ENCODE results near the gene AIFM1. TPM values are rescaled to one million over a fixed set of nuclear protein-coding genes. Genes with fewer than 3 reads are reported as not detected.

AIFM1 gene
- total RNA-seq, 2 experiments from 2014 or later = 41.2 to 41.8 TPM

DNA sequence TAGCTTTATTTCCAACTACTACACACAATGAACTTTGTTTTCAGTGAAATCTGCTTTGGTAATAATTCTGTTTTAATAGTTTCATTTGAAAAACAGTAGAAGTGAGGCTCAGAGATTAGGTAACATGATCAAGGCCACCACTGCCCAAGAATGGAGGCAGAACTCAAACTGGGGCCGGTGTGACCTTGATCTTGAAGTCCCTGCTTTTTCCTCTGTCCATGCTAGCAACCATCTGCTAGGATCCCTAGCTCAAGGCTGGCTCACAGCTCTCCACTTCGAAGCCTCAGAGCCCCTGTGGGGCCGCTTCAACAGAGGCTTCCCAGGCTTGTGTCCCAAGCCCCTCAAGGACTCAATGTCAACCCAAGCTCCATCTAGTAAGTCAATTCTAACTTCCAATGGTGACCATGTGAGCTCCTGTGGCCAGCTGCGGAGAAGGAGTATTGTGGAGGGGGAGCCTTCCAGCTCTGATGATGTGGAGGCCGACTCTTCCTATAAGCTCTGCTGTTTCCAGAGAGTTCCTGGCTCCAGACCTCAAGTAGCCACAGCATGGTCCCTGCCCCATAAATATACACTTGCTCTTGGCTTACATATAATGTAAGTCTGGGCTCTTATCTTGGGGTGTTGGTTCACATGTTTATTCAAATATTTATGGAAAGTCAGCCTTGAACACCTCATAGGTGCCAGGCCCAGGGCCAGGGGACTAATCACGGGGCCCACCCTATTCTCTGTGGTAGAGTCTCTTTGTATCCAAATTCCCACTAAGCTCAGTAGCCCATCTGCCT, 70.2 kb downstream of the AIFM1 start:
- Mint-ChIP-seq H3K4me3 (no peak overlapping the region), H3K27ac (peak overlapping the region; percentile 19), H3K9me3 (no peaks in the 10 kb centered on the region), H3K27me3 (no peaks in the 10 kb centered on the region), H3K4me1 (peaks cover 73% of the 10 kb centered on the region), H3K36me3 (ENCODE audit: low read depth) (peaks cover 8% of the 10 kb centered on the region)
- ChIA-PET CTCF (interaction anchor here (0.8 to 3.9 kb wide), 3 partner anchors 8 to 13 kb away, joined by 3 to 10 read pairs (median 3); no protein-coding TSS in a partner anchor), POLR2A (interaction anchor here (0.8 to 2.0 kb wide), 4 partner anchors 9 to 70 kb away, joined by 3 to 8 read pairs (median 4); partner anchors contain the start of gene AIFM1)
- DNase-seq = no peak

GRCh38 chrX:130094696-130095095, 70.9 kb downstream of the AIFM1 start:
- no peak for DNase-seq
- H3K27me3 Mint-ChIP-seq = no peaks in the 10 kb centered on the region
- ChIA-PET POLR2A (interaction anchor here (0.8 to 2.0 kb wide), 5 partner anchors 8 to 71 kb away, joined by 3 to 8 read pairs (median 3); partner anchors contain the start of gene AIFM1), CTCF (interaction anchor here (0.8 to 3.9 kb wide), 3 partner anchors 7 to 12 kb away, joined by 3 to 10 read pairs (median 3); no protein-coding TSS in a partner anchor)
- H3K36me3 Mint-ChIP-seq (ENCODE audit: low read depth) = peaks cover 10% of the 10 kb centered on the region
- H3K27ac Mint-ChIP-seq = peak overlapping the region; percentile 19
- no peaks in the 10 kb centered on the region for H3K9me3 Mint-ChIP-seq
- peaks cover 71% of the 10 kb centered on the region for H3K4me1 Mint-ChIP-seq
- no peak overlapping the region for H3K4me3 Mint-ChIP-seq

DNA sequence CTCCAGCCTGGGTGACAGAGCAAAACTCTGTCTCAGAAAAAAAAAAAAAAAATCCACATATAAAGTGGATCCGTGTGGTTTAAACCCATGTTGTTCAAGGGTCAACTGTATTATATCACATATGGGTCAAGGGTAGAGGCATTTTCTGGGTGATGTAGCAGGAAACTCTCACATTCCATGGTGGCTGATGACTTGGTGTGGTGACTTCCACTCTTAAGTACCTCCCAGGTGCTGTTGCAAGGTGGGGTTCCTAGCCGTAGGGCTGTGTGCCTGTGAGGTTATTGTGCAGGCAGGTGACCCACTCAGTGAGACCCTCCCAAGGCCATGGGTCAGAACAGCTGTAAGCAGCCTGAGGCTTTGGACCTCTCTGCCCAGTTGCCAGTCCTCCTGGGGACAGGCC, 72.4 kb downstream of the AIFM1 start:
- peaks cover 13% of the 10 kb centered on the region for H3K36me3 Mint-ChIP-seq (ENCODE audit: low read depth)
- no peaks in the 10 kb centered on the region for H3K9me3 Mint-ChIP-seq
- peak overlapping the region; percentile 35 for H3K27ac Mint-ChIP-seq
- peaks cover 70% of the 10 kb centered on the region for H3K4me1 Mint-ChIP-seq
- POLR2A ChIA-PET = no interaction called here
- CTCF ChIA-PET = no interaction called here
- H3K4me3 Mint-ChIP-seq = no peak overlapping the region
- DNase-seq = no peak
- H3K27me3 Mint-ChIP-seq = no peaks in the 10 kb centered on the region

DNA sequence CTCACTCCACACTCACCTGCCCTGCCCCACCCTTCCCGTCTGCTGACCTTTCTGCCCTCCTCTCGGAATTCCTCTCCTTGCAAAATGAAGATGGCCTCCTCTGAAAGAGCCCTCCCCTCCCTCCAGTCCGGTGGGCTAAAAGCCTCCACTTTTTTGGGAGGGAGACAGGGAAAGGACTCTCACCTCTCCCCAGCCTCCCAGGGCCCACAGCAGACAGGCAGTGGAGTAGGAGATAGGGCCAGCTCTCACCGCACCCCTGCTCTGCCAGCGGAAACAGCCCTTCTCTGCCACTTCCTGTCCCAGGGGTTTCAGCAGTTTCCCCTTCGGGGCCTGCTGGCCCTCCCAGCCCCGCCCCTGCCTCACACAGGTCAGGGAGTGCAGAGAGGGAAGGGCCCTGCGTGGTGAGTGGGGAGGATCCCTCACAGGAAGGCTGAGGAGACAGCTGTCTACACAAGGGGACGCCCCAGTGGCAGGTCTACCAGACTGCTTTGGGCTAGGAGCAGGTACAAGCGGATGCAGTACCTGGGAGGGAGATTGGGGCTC, 73.6 kb downstream of the AIFM1 start:
- peak; percentile 92 for DNase-seq

GRCh38 chrX:130090364-130090763, 75.3 kb downstream of the AIFM1 start:
- H3K36me3 Mint-ChIP-seq (ENCODE audit: low read depth) = peaks cover 27% of the 10 kb centered on the region
- H3K9me3 Mint-ChIP-seq = no peaks in the 10 kb centered on the region
- CTCF ChIA-PET = interaction anchor here (1.1 to 1.9 kb wide), 2 partner anchors 8 to 31 kb away, joined by 4 to 6 read pairs; no protein-coding TSS in a partner anchor
- DNase-seq = no peak
- peak overlapping the region; percentile 65 for H3K27ac Mint-ChIP-seq
- H3K4me1 Mint-ChIP-seq = peaks cover 76% of the 10 kb centered on the region
- no peaks in the 10 kb centered on the region for H3K27me3 Mint-ChIP-seq
- POLR2A ChIA-PET = no interaction called here
- H3K4me3 Mint-ChIP-seq = peak overlapping the region; percentile 54

More for the DNA sequence above, 73.6 kb downstream of the AIFM1 start:
- peak overlapping the region; percentile 98 for H3K27ac Mint-ChIP-seq
- H3K27me3 Mint-ChIP-seq = no peaks in the 10 kb centered on the region
- H3K4me3 Mint-ChIP-seq = peak overlapping the region; percentile 91
- H3K4me1 Mint-ChIP-seq = peaks cover 68% of the 10 kb centered on the region
- peaks cover 17% of the 10 kb centered on the region for H3K36me3 Mint-ChIP-seq (ENCODE audit: low read depth)
- CTCF ChIA-PET = interaction anchor here (0.8 to 1.7 kb wide), 4 partner anchors 12 to 27 kb away, joined by 3 to 5 read pairs (median 4); no protein-coding TSS in a partner anchor
- no peaks in the 10 kb centered on the region for H3K9me3 Mint-ChIP-seq
- POLR2A ChIA-PET = interaction anchor here (1.0 to 1.7 kb wide), 10 partner anchors 8 to 81 kb away, joined by 3 to 9 read pairs (median 3); partner anchors contain the start of gene ELF4

DNA sequence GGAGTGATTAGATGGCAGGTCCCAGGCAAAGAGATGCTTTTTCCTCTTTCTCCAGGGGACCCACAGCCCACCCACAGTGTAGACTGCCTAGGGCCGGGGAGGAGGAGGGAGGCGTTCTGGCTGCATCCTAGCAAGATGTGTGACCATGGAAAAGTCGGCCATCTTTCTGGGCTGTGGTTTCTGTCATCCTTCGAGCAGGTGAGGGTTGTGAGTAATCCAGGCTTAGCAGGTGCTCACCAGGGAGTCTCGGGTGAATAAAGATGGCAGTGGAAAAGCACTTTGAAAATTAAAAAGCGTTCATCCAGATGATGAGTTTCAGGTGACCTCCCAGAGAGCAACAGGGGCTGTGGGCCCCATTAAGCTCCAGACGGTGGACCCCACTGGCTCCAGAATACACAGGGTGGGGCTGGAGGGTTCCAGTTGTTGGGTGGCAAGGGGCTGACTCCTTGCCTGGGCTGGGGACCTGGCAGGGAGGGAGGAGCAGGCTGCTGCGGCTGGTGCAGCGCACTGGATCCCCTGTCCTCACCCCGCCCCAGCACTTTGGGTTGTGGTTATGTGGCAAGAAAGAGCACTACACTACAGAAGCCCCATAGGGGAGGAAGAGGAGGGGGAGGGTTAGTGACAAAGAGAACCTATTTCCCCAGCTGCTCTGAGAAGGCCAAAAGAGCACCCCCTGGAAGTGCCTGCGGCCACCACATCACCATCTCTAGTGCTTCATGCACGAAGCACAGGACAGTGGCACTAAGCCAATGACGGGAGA, 79.0 kb downstream of the AIFM1 start:
- peak; percentile 84 for DNase-seq
- Mint-ChIP-seq H3K27ac (peak overlapping the region; percentile 95), H3K27me3 (no peaks in the 10 kb centered on the region), H3K4me1 (peaks cover 76% of the 10 kb centered on the region), H3K36me3 (ENCODE audit: low read depth) (peaks cover 35% of the 10 kb centered on the region), H3K9me3 (no peaks in the 10 kb centered on the region), H3K4me3 (peak overlapping the region; percentile 81)
- POLR2A ChIA-PET = interaction anchor here (0.8 to 5.5 kb wide), 14 partner anchors 9 to 308 kb away, joined by 3 to 59 read pairs (median 7); partner anchors contain the start of genes AIFM1, ELF4 and RAB33A
- CTCF ChIA-PET = interaction anchor here (1.0 to 3.5 kb wide), 4 partner anchors 10 to 33 kb away, joined by 4 to 29 read pairs (median 7); no protein-coding TSS in a partner anchor

DNA sequence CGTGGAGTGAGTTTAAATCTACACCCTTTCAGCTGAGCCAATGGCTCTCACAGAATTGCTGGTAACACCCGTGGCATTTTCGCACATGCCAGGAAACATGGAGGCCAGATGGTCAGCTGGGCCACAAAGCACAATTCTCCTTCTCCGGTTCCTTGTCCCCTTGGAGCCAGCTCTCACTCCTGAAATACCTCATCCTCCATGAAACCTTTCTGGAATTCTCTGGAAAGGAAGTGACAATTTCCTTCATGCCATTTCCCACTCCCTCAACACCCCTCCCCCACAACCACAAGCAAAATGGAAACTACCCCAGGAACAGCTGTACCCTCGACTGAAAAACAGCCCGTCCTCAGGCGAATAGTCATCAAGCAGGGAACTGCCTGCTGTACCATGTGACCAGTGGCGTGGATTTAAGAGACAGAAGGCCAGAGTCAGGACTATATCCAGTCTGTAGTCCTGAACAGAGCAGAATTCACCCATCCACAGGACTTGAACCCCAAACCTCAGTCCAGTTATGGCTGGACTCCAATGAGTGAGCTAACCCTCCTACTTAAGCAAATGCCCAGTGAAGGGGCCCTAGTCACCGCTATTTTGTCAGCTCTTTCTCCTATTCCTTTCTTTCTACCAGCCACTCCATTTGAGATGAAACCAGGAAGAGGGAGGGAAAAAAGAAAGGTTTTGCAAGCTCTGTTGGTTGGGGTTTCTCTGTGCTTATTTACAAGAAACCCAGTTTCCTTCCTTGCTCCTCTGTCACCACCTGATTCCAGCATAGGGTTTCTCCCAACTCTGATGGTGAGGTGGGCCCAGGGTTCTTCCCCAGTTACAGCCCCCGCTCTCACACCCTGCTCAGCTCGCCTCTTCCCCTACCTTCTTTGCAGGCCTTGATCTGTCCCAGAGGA, 79.8 kb downstream of the AIFM1 start:
- no peak for DNase-seq
- ChIA-PET CTCF (interaction anchor here (2.3 to 3.5 kb wide), 2 partner anchors 10 to 34 kb away, joined by 10 to 29 read pairs; no protein-coding TSS in a partner anchor), POLR2A (interaction anchor here (0.8 to 5.5 kb wide), 10 partner anchors 10 to 308 kb away, joined by 3 to 59 read pairs (median 12); partner anchors contain the start of genes AIFM1, ELF4, RAB33A and SASH3)
- Mint-ChIP-seq H3K27ac (peak overlapping the region; percentile 95), H3K27me3 (no peaks in the 10 kb centered on the region), H3K4me3 (peak overlapping the region; percentile 81), H3K9me3 (no peaks in the 10 kb centered on the region), H3K4me1 (peaks cover 82% of the 10 kb centered on the region), H3K36me3 (ENCODE audit: low read depth) (peaks cover 39% of the 10 kb centered on the region)

DNA sequence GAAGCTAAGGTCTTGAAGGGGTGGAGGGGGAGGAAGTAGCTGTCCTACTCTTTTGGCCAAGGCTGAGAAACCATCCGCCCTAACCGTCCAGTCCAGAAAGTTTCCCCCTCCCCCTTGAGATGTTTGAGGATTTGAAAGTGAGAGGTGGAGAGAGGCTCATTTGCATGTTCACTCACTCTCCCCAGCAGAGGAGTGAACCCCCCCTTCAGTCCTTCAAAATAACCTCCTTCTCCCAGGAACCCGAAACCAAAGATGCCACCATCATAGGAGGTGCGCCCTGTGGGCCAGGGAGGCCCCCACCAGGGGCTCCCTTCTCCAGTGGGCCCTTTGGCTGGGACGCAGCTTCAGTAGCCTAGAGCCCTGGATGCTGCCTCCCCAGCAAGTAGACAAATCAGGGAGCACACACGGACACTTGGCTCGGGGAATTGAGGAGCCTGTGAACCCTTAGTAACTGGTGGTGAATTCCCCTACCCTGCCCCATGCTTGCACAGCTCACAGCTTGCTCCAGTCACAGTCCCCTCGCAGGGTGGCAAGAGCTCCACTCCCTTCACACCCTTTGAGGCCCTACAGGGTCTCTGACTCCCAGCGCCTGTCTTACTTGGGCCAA, 80.9 kb downstream of the AIFM1 start:
- peaks cover 78% of the 10 kb centered on the region for H3K4me1 Mint-ChIP-seq
- H3K9me3 Mint-ChIP-seq = no peaks in the 10 kb centered on the region
- H3K27ac Mint-ChIP-seq = peak overlapping the region; percentile 95
- H3K4me3 Mint-ChIP-seq = peak overlapping the region; percentile 81
- H3K36me3 Mint-ChIP-seq (ENCODE audit: low read depth) = peaks cover 40% of the 10 kb centered on the region
- H3K27me3 Mint-ChIP-seq = no peaks in the 10 kb centered on the region
- ChIA-PET CTCF (interaction anchor here (1.4 to 2.3 kb wide), 2 partner anchors 11 to 36 kb away, joined by 6 to 10 read pairs; no protein-coding TSS in a partner anchor), POLR2A (interaction anchor here (1.2 to 5.5 kb wide), 8 partner anchors 8 to 87 kb away, joined by 5 to 59 read pairs (median 15); partner anchors contain the start of genes AIFM1, ELF4 and RAB33A)
- peak; percentile 25 for DNase-seq

GRCh38 chrX:130083656-130084382, 81.8 kb downstream of the AIFM1 start:
- peak; percentile 35 for DNase-seq
- POLR2A ChIA-PET = interaction anchor here (0.5 to 5.5 kb wide), 8 partner anchors 8 to 88 kb away, joined by 3 to 59 read pairs (median 15); partner anchors contain the start of genes AIFM1, ELF4 and RAB33A
- Mint-ChIP-seq H3K4me3 (peak overlapping the region; percentile 81), H3K9me3 (no peaks in the 10 kb centered on the region), H3K4me1 (peaks cover 76% of the 10 kb centered on the region), H3K27ac (peak overlapping the region; percentile 95), H3K36me3 (ENCODE audit: low read depth) (peaks cover 41% of the 10 kb centered on the region), H3K27me3 (no peaks in the 10 kb centered on the region)
- CTCF ChIA-PET = interaction anchor here (1.4 kb wide), 1 partner anchor 37 kb away, joined by 6 read pairs; no protein-coding TSS in a partner anchor

DNA sequence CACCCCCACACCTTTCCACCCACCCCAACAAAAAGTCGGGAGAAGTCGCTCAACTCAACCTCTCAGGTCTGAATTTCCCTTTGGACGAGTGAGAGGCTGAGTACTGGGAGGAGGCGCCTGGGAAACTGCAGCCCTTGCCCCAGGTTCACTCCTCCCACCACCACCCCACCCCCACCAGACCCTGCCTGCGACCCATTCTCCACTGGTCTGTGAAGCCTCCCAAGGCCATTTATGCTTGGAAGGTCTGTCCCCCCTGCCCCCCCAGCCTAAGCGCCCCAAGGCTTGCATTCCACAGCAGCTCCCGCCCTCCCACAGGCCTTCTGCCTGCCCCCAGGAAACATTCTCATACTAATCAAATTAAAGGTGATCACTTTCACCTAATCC, 82.5 kb downstream of the AIFM1 start:
- Mint-ChIP-seq H3K27ac (peak overlapping the region; percentile 95), H3K27me3 (no peaks in the 10 kb centered on the region), H3K4me1 (peaks cover 69% of the 10 kb centered on the region), H3K9me3 (no peaks in the 10 kb centered on the region), H3K4me3 (peak overlapping the region; percentile 81), H3K36me3 (ENCODE audit: low read depth) (peaks cover 41% of the 10 kb centered on the region)
- CTCF ChIA-PET = interaction anchor here (0.6 to 4.5 kb wide), 4 partner anchors 37 to 125 kb away, joined by 3 to 103 read pairs (median 50); no protein-coding TSS in a partner anchor
- POLR2A ChIA-PET = interaction anchor here (1.9 to 5.5 kb wide), 4 partner anchors 9 to 38 kb away, joined by 9 to 59 read pairs (median 36); partner anchors contain the start of gene ELF4
- no peak for DNase-seq

Measured in activated CD4-positive, alpha-beta memory T cell treated with anti-CD3 and anti-CD28 coated beads, Interleukin-2, amount 10 ng/mL, durations not matched to agents 7 days and 5 days (primary cell).